ENCODE data around the gene DZIP3.

DNA sequence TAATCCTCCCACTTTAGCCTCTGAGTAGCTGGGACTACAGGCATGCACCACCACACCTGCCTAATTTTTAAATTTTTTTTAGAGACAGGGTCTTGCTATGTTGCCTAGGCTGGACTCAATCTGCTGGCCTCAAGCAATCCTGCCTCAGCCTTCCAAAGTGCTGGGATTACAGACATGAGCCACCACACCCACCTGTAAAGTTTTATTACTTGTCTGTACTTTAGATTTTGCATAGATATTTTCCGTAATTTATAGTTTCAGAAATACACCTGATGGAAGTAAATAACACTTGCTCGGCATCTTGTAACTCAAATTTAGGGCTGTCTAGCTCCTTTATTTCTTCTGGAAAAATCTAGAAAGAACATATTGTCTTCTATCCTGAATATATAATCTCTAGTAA, 5.8 kb downstream of the DZIP3 start:
- TF ChIP-seq EZH2 (IDR thresholded peaks at IDR 0.05): no peak
- TF ChIP-seq, protein P1, sequence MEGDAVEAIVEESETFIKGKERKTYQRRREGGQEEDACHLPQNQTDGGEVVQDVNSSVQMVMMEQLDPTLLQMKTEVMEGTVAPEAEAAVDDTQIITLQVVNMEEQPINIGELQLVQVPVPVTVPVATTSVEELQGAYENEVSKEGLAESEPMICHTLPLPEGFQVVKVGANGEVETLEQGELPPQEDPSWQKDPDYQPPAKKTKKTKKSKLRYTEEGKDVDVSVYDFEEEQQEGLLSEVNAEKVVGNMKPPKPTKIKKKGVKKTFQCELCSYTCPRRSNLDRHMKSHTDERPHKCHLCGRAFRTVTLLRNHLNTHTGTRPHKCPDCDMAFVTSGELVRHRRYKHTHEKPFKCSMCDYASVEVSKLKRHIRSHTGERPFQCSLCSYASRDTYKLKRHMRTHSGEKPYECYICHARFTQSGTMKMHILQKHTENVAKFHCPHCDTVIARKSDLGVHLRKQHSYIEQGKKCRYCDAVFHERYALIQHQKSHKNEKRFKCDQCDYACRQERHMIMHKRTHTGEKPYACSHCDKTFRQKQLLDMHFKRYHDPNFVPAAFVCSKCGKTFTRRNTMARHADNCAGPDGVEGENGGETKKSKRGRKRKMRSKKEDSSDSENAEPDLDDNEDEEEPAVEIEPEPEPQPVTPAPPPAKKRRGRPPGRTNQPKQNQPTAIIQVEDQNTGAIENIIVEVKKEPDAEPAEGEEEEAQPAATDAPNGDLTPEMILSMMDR (IDR thresholded peaks at IDR 0.05): no peak

Measured in neural progenitor cell (in vitro differentiated cells).